IPS-NIHi11 (cell line): ENCODE data around the gene C2orf15.
"Not testable (repeated sequence)": the region's sequence is repeated elsewhere in the genome, so short reads cannot be mapped to it uniquely, and the experiment has no call there.

Experiments used
- DNase-seq: peaks from one replicate; pipeline ENCODE4 v3.0.0; 2012; ENCODE audit warnings: mixed read lengths, low spot score

The C2orf15 gene, protein sequence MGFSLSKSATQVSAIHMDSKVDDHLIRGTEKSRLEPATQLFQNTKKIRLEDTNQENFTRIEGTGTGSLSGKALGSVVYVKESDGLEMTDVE

DNA sequence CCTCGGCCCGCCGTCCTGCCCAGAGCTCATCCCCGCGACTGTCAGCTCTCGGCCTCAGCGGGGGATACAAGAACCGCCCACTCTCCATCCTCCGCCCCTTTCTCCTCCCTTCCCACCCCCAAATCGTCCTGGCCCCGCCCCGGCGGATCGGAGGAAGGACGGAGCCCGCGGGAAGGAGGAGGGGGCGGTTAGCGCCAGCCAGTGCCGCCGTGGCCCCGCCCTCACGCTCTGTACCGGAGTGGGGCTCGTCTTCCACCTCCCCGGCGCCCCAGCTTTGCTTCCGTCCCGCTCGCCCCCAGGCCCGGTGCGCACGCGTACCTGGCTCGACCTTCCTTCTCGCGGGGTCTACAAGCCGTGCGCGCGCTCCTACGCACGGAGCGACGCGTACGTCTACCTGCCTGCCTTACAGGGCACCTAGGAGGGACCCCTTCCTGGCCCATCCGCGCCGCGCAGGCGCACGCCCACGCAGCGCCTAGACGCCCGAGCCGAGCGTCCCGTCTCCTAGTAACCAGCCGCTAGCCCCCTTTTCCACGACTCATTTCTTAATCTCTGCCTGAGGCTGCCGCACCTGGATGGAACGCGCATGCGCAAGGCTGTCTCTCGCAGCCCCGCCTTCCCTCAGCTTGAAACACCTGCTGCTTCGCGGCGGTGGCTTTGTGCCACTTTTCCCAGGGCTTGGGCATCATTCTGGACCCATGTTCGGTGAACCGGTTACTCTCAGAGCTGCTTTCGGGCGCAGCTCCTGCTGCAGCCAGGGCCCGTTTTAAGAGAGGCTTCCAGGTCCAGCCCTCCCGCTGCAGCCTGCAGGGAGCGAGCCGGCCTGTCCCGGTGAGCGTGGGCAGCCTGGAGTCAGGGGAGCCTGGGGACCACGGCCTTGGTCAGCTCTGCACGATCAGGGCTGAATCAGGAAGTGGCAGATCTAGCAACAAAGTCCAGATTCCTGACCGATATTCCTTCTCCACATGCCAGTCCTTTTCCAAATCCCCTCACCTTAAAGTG lies at the start of gene C2orf15:
TSS of gene C2orf15 (plus strand) at position 598 of the 999 bp plus-strand sequence. CDS start 8,852 bp downstream, outside the sequence.
- peak; percentile 87 for DNase-seq

DNA sequence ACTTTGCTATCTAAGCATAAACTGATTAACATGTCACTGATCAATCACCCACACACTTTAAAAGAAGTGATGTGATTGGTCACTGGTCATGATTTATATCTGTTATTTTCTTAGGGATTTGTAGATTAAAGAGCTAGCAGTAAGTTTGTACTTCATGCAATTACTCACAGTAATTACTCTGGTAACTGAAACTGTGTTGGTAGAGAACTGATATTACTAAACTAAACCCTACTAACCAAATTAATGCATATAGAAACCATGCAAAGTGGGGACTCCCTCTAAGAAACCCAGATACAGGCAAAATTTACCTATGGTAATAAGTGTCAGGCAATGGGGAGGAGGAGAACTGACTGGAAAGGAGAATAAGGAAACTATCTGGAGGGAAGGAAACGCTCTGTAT lies 44.8 kb upstream of the C2orf15 start:
- no peak for DNase-seq

DNA sequence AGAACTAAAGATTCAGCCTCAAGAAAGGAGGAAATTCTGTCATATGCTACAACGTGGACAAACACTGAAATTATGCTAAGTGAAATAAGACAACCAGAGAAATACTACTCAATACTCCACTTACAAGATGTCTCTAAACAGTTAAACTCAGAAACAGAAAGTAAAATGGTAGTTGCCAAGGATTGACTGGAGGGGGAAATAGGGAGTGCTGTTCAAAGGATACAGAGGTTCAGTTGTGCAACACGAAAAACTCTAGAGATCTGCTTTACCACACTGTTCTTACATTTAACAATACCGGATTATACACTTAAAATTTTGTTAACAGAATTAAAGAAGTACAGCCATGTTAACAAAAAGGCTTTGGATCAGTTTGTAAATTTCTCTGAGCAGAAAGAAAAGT lies 39.8 kb upstream of the C2orf15 start:
- DNase-seq = no peak

DNA sequence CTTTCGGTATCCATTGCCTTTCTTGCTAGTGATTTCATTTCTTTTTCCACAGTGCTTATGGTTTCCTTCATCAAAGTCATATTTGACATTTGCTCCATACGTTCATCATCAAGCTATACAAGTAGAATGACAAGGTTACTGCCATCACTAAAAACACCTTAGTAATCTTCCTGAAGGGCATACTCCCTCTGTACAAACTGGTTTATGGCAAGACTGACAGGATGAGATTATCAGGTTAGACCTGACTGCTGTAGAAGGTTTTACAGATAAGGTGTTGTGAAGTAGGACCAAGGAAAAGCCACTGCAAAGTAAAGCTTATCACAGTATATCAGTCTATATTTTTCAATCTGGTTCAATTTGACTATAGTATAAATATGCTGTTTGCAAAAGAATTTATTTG lies 37.5 kb upstream of the C2orf15 start:
- DNase-seq = no peak

DNA sequence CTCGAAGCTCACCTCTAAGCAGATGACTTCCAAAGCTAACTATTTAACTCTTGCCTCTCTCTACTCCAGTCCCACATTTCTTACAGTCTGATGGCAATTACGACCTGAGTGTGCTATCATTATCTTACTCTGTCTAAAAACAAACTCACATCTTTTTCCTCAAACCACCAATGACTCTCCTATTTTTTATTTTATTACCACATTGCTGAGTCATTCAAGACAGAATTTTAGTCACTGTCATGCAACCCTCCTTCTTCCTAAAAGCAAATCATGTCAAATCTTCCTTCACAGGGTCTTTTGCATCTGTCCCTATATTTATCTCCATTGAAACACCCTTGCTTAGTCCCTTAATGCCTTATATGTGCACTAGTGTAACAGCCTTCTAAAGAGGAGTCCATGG lies 34.6 kb upstream of the C2orf15 start:
- DNase-seq = no peak

DNA sequence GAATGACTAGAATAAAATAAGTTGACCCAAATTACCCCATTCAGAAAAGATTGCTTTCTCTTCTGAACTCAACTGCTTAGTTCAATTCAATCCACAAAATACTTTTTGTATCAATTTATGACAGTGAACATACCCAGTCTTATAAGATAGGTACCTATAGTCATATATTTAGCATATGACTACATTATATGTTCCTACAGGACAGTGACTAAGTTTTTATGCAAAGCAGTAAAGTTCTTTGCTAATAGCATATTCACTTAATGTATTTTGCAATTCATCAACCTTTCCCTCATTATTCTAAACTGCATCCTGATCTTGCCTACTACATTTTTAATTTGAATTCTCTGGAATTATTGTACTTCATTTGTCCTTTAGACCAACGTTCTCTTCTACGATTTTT lies 30.3 kb upstream of the C2orf15 start:
- DNase-seq = no peak

DNA sequence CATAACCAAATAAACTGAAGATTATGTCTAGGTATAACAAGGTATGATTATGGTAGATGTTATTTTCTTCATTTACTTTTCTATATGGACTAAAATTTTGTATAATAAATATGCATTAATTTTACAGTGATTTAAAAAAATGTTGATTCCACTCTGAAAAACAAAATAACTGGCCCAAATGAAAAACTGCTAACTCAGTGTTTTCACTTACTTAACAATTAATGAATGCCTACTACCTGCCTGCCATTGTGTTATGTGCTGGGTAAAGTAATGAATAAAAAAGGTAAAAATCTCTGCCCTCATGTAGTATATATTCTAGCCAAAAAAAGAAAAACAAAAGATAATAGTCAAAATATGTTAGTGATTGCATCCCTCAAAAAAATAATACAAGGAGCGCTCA lies 29.6 kb upstream of the C2orf15 start:
- no peak for DNase-seq

DNA sequence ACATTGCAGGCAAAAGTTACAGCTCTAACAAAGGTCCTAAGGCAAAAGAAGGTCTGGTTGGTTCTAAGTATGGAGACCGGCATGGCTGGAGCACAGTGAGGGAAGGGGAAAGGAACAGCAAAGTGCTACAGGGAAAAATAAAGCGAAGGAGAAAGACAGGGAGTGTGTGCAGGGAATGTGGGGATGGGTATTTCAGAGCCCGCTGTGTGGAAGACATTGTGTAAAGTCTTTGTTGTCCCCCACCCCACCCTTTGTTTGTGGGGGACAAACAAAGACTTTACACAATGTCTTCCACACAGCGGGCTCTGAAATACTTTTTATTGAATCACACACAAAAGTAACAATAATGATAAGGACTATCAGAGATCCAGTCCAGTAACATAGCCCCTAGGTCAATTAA lies 28.9 kb upstream of the C2orf15 start:
- peak; percentile 7 for DNase-seq

DNA sequence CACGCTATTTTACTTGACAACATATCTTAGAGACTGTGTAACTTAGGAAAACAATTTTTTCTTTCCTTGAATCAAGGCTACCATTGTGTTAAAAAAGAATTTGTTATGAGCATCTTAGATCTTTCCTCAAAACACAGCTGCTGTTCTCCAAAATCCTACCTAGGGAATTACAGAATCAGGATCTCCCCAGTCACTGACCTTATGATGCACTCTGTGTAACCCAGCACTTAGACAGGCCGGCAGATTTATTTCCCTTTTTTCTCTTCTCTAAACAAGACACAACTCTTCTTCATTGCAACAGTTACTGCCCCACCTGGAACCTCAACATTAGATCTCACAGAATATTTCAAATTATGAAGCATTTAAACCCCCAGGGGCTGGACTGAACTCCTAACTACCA lies 13.5 kb upstream of the C2orf15 start:
- no peak for DNase-seq

DNA sequence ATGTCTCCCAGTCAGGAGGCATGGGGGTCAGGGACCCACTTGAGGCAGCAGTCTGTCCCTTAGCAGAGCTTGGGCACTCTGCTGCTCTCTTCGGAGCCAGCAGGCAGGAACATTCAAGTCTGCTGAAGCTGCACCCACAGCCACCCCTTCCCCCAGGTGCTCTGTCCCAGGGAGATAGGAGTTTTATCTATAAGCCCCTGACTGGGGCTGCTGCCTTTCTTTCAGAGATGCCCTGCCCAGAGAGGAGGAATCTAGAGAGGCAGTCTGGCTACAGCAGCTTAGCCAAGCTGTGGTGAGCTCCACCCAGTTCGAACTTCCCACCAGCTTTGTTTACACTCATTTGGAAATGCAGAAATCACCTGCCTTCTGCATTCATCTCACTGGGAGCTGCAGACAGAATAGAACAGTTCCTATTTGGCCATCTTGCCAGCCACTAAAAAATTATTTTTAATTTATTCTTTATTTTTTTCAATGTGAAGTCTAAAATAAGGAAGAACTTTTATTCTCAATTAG lies 6.4 kb upstream of the C2orf15 start:
- DNase-seq = not testable (repeated sequence)

DNA sequence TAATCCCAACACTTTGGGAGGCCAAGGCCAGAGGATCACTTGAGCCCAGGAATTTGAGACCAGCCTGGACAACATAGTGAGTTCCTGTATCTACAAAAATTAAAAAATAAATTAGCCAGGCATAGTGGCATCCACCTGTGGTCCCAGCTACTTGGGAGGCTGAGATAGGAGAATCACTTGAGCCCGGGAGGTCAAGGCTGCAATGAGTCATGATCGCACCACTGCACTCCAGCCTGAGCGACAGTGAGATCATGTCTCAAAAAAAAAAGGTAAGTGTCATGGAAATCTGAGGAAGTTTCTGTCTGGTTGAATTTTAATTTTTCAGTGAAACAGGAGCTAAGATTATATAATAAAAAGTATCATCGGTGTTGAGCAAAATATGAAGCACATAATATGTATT lies 2.5 kb upstream of the C2orf15 start:
- no peak for DNase-seq

DNA sequence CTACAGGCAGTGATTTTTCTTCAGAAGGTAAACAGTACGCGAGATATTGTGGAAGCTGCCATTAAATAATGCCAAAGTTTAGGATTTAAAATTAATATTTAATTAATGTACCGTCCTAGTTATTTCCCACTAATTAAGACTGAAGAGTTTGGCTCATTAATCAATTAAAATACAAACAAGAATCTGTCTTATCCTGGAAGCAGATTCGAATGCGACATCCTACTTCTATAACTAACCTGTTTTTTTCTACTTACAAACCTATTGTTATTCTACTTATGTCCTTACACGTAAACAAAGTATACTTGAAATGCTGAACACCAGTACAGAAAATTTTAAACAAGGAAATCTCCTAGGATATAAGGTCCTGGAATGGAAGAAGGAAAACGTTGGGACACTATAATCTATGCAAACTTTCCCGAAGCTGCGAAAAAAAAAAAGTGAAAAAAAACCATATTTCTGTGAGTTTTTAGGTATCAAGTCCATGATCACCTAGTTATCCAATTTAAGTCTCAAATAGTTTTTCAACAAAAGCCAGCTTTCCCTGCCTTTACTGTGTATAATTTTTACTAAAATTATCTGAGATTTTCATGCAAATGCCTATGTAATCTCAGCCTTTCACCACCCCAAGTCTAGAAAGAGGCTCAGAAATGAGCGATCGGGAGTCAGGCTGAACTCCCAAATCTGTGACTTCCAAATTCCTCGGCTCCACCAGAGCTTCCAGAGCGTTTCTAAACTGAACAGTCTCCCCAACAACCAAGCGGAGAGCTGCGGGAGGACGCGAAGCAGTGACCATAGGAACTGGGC lies 1.2 kb upstream of the C2orf15 start:
- no peak for DNase-seq

DNA sequence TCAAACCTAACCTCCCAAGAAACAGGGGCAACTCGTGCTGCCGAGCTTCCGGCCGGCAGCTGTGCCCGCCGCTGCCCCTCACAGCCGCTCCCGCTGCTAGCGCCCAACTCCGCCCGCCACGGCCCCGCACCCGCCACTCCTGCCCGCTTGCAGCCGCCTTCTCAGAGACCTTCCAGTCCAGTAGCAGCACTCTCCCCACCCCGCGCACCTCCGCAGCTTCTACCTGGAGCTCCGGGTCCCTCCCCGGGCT lies 722 bp upstream of the C2orf15 start:
- DNase-seq = no peak

DNA sequence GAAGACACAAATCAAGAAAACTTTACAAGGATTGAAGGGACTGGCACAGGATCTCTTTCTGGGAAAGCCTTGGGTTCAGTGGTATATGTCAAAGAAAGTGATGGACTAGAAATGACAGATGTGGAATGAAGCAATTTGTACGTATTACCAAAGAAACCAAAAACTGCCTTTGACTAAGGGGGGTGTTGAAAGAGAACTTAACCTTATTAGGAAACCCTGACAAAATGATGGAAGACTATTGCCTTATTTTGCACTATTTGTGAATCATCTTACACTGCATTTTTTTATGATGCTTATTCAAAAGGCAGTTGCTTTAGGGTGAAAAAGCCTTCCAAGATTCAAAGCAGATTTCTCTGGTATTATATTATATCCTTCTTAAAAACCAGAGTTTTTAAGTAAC lies 9.2 kb downstream of the C2orf15 start:
- DNase-seq = no peak

DNA sequence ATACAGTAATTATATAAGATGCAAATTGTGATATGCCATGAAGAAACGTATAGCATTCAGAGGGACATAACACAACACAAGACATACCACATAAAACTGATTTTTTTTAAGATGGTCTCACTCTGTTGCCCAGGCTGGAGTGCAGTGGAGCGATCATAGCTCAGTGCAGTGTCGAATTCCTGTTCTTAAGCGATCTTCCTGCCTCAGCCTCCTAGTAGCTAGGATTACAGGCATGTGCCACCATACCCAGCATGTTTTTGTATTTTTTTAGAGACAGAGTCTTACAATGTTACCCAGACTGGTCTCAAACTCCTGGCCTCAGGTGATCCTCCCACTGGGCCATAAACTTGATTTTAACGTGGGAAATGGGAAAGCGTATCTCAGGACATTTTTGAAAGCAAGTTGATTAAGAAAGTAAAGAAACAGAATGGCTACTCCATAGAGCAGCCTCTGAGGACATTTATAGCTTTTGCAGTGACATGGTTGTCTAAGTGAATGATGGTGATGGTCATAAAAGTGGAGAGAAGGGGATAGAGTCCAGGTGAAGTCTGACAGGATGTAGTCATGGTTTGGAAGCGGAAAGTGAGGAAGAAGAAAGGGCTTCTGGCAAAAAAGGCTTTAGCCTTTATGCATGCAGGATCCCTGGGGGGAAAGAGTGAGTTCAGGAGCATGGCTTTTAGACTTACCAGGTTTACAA lies 10.8 kb downstream of the C2orf15 start:
- no peak for DNase-seq

DNA sequence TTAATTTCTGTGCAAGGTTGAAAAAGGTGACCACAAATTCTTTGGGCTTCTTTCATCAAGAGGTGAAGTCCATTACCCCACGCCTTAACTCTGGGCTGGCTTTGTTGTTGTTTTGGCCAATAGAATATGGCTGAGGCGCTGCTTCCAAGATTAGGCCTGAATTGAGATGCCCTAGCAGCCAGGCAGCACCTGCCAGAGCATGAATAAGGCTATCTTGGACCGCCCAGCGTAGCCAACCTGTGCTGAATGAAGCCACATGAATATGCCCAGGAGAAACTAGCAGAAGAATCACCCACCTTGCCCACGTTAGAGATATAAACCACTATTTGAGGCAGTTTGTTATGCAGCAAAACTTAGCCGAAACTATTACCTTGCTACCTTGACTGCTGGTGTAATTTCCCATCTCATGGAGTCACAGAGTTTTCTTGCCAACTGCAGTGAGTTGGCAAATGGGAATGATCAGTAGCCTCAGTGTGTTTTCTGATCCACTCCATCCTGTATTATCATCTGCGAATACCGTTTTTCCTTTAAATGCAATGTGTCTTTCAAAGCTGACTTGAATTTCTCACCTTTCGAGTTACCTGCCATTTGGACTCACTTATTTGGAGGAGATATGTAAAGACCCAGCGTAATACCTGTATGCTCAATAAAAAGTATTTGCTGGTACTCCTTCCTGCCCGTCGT lies 12.6 kb downstream of the C2orf15 start:
- no peak for DNase-seq

DNA sequence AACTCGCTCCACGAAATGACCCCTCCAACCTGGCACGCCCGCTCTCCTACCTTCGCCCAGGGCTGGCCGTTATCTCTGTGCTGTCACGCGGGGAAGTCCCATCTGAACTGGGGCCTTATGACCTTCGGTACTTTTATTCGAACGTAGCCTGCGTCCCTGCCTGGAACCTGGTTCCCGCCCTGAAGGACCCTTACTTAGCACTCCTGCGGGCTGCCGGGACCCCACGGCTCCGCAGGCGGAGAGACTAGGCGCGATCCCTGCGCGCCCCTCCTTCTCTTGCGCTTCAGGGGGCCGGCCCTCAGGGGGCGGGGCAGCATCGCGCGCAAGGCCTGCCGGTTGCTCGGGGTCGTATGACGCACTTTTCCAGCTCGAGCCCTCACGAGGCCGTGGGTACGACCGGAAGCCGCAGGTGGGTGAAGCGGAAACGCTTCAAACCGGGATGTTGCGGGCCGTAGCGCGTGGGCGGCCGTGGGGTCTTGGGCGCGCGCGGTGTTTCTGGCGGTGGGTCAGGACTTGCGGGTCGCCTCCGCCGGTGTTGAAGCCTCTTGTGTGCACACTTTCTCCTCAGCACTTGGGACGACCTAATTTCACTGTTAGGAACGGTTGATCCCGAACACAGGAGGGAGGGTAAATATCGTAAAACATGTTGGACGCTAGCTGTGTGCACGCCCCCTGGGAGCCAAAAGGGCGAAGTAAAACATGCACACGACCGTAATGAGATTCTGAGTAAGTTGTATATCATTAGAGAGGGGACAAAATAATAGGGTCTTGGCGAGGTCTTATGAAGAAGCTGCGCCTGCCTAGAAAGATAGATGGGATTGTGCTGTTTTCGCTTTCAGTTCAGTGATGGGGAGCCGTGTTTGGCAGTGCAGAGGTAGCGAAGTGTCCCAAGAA lies 13.4 kb downstream of the C2orf15 start, which contains the start of the genes LIPT1 and TSGA10:
TSS of gene LIPT1 (plus strand) at position 325 of the 894 bp plus-strand sequence. CDS start 6,991 bp downstream, outside the sequence.
TSS of gene TSGA10 (minus strand) at position 300 of the 894 bp plus-strand sequence. CDS start 45,503 bp downstream, outside the sequence.
- DNase-seq = peak; percentile 95

DNA sequence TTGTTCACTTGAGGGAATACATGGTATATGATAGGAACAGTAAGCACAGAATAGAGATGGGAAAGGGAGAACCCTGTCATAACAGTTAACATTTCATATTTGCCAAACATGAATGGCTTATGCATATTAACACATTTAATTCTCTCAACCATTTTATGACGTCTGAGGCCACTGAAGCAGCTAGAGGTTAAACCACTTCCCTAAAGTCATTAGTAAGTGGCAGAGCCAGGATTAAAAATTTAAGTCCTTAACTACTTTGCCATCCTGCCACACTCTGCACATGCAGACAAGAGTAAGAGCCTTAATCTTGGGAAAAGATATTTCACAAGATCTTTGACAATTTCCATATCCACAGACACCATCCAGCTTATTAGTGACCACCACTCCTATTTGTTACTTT lies 15.4 kb downstream of the C2orf15 start:
- no peak for DNase-seq

DNA sequence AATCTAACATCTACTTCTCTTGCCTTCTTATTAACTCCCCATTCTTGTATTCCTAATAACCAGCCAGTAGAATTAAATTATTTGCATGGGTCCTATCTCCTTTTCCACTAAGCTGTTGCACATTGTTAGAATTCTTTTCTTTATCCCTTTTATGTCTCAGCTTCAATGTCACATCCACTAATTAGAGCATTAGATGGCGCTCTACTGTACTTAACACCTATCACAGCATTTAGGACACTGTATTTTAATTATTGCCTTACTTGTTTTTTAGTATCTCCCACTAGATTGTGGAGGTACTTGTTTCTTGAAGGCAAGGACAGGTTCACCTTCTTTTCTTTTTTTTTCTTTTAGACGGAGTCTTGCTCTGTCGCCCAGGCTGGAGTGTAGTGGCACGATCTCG lies 17.1 kb downstream of the C2orf15 start:
- DNase-seq = no peak

DNA sequence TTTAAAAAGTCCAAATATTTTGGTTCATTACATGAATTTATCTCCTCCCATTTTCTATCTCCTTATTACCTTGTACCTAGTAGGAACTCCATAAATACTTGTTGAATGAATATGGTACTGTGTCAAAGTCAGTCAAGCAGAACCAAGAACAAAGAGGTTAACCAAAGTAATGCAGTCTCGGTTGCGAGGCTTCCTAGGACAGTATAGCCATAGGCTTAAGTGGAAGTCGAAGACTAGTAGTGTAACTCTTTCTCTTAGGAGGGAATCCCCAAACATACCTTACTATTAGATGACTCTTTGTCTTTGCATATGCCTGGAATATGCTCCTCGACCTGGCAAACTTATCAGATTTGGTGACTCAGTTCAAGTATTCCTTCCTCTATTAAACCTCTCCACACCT lies 18.1 kb downstream of the C2orf15 start:
- no peak for DNase-seq
